HG03097 (cell line): ENCODE measurements around the gene MSANTD1.

Source experiments
- ATAC-seq: cut with Tn5 transposase; IDR thresholded peaks from one replicate; pipeline ENCODE4 v1.9.1; 2021; ENCODE audit not compliant: unreplicated experiment, low FRiP score

Gene MSANTD1

GRCh38 chr4:3232001-3232400, 17.0 kb upstream of the MSANTD1 start:
- ATAC-seq = no peak

GRCh38 chr4:3232871-3233271, 16.1 kb upstream of the MSANTD1 start:
- no peak for ATAC-seq

DNA sequence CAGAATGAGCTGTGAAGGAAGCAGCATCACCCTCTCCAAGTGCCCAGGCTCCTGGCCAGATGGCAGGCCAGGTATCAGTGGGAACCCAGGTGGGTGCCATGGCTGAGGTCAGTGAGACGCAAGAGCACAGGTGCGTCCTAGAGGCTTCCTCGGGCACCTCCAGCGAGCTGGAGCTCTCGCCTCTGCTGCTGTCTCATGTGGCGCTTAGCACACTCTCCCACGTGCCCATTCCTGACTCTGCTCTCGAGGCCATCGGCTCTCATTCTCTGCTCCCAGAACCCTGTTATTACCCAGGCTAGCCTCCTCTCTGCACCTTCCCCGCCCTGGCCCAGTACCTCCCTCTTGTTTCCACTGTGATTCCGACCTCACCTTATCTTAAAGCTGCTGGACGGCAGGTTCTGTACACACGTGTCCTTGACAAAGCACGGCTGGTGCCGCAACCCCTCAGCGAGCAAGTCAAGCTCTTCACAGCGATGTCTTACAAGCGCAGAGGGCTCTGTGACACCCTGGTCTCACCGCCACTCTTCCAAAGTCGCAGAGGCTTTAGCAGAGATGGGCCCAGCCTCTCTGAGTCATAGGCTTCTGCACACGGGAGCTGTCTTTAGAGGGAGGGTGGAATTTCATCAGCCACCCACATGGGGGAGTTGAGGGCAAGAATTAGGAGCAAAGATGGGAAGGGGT, 15.4 kb upstream of the MSANTD1 start:
- ATAC-seq = no peak

DNA sequence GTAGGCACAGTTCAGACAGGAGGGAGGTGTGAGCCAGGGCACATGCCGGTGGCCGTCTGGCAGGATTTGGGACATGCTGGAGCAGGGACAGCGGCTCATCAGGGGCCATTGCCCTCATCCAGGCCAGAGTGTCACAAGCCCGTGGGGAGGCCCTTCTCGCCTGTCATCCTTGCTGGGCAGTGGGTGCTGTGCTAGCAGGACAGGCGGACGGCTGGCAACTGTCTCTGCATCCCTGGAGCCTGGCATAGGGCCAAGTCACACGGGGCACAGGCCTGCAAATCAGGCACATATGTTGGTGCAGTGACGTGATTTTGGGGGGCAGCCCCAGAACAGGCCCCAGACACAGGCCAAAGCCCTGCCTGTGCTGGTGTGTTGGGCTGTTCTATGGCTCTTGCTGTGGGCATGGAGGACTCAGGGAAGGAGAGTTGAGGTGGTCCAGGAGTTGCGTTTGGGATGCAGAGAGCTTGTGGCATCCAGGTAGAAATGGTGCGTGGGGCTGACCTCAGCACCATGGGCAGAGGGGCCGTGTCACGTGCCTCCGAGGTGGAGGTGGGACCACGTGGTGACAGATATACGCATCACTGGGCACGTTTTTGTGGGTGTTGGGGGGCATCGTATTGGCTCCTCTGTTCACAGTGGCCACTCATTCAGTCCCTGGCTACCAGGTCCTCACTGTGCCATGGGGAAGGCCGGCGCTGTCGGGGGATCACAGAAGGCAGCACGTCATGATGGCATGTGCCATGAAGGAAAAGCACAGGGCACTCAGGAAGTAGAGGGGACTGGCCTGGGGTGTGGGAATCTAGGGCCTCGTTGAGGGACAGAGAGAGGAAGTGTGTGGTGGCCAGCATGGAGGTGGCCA, 14.6 kb upstream of the MSANTD1 start:
- ATAC-seq = no peak

DNA sequence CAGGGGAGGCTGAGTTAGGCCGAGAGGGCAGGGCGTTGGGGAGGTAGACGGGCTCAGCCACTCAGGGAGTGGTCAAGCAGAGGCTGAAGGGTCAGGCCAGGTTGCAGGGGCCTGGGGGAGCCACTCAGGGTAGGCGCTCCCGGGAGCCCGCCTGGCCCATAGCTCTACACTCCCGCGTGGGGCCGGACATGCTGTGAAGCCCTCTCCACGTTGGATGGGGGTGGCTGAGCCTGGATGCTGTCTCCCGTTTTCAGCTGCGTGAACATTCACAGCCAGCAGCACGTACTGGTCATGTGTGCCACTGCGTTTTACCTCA, 14.0 kb upstream of the MSANTD1 start:
- ATAC-seq = no peak

DNA sequence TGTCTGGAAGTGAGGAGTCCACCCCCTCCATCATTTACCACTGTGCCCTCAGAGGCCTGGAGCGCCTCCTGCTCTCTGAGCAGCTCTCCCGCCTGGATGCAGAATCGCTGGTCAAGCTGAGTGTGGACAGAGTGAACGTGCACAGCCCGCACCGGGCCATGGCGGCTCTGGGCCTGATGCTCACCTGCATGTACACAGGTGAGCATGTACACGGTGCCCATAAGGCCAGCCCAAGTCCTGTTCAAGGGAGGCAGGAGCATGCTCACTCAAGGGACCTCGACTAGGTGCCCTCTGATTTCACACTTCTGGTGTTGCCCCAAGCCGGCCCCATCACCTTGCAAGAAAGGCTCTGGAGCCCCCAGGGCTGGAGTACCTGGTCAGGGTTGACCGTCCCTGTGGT, 13.4 kb upstream of the MSANTD1 start:
- ATAC-seq = no peak

GRCh38 chr4:3236326-3236878, 12.6 kb upstream of the MSANTD1 start:
- ATAC-seq = no peak

GRCh38 chr4:3237266-3237665, 11.7 kb upstream of the MSANTD1 start:
- no peak for ATAC-seq

- no peak for ATAC-seq
Measured at GRCh38 chr4:3237712-3238560, 11.0 kb upstream of the MSANTD1 start.

- ATAC-seq = no peak
Measured at GRCh38 chr4:3238721-3239120, 10.2 kb upstream of the MSANTD1 start.

GRCh38 chr4:3239303-3239702, 9.7 kb upstream of the MSANTD1 start:
- no peak for ATAC-seq

DNA sequence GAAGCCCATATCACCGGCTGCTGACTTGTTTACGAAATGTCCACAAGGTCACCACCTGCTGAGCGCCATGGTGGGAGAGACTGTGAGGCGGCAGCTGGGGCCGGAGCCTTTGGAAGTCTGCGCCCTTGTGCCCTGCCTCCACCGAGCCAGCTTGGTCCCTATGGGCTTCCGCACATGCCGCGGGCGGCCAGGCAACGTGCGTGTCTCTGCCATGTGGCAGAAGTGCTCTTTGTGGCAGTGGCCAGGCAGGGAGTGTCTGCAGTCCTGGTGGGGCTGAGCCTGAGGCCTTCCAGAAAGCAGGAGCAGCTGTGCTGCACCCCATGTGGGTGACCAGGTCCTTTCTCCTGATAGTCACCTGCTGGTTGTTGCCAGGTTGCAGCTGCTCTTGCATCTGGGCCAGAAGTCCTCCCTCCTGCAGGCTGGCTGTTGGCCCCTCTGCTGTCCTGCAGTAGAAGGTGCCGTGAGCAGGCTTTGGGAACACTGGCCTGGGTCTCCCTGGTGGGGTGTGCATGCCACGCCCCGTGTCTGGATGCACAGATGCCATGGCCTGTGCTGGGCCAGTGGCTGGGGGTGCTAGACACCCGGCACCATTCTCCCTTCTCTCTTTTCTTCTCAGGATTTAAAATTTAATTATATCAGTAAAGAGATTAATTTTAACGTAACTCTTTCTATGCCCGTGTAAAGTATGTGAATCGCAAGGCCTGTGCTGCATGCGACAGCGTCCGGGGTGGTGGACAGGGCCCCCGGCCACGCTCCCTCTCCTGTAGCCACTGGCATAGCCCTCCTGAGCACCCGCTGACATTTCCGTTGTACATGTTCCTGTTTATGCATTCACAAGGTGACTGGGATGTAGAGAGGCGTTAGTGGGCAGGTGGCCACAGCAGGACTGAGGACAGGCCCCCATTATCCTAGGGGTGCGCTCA, 8.7 kb upstream of the MSANTD1 start:
- ATAC-seq = no peak

GRCh38 chr4:3240936-3241522, 7.9 kb upstream of the MSANTD1 start:
- no peak for ATAC-seq

- no peak for ATAC-seq
Measured at GRCh38 chr4:3241898-3242524, 6.9 kb upstream of the MSANTD1 start.

GRCh38 chr4:3243136-3243780, 5.7 kb upstream of the MSANTD1 start:
- no peak for ATAC-seq

- no peak for ATAC-seq
Measured at GRCh38 chr4:3244002-3244401, 5.0 kb upstream of the MSANTD1 start.

GRCh38 chr4:3244747-3245146, 4.2 kb upstream of the MSANTD1 start:
- no peak for ATAC-seq

GRCh38 chr4:3245676-3246075, 3.3 kb upstream of the MSANTD1 start:
- ATAC-seq = no peak
